Loucy (cell line): Measurements from ENCODE around the gene PEX16.

Experiments used
- EZH2phosphoT487 ChIP-seq: fragments of 200-600 bp; IDR thresholded peaks from 2 replicates; pipeline ENCODE4 v1.6.1; 2018; ENCODE audit warnings: antibody characterized with exemption, mild to moderate bottlenecking, moderate library complexity, borderline replicate concordance
- TF ChIP-seq, protein P1 (sequence below): fragments of 200-600 bp; sonication (generic); conservative IDR thresholded peaks from 2 replicates; pipeline ENCODE4 v1.5.1; 2014; ENCODE audit warnings: mild to moderate bottlenecking, antibody characterized with exemption, low read length

DNA sequence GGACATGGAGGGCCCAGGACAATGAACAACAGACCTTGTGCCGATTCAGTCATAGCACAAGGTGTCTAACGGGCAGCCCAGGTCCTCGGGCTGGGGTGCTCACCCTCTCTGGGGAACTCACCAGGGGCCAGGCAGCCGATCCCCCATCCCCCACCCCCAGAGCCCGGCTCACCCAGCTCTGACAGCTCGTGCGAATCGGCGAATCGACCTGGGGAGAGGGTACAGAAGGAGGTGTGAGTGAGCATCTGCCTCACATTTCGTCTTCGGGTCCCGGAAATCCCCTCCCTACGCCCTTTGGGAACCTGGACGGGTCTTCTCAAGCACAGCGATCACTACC, 423 bp downstream of the PEX16 start:
- TF ChIP-seq, protein P1, sequence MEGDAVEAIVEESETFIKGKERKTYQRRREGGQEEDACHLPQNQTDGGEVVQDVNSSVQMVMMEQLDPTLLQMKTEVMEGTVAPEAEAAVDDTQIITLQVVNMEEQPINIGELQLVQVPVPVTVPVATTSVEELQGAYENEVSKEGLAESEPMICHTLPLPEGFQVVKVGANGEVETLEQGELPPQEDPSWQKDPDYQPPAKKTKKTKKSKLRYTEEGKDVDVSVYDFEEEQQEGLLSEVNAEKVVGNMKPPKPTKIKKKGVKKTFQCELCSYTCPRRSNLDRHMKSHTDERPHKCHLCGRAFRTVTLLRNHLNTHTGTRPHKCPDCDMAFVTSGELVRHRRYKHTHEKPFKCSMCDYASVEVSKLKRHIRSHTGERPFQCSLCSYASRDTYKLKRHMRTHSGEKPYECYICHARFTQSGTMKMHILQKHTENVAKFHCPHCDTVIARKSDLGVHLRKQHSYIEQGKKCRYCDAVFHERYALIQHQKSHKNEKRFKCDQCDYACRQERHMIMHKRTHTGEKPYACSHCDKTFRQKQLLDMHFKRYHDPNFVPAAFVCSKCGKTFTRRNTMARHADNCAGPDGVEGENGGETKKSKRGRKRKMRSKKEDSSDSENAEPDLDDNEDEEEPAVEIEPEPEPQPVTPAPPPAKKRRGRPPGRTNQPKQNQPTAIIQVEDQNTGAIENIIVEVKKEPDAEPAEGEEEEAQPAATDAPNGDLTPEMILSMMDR: no peak
- TF ChIP-seq EZH2phosphoT487: no peak
